HTERT RPE-1 (cell line): ENCODE measurements around the gene VIPR1.

ENCODE experiments used
- in situ Hi-C: fragments of 300-500 bp; cut with MboI; formaldehyde crosslinking; loops from 4 replicates; pipeline ENCODE4 v1.14.3; 2020; ENCODE audit warnings: low sequenced_read_pairs

Gene VIPR1

GRCh38 chr3:42509111-42509510, 6.7 kb downstream of the VIPR1 start:
- in situ Hi-C loops, result no loop called here

GRCh38 chr3:42510325-42510724, 7.9 kb downstream of the VIPR1 start:
- in situ Hi-C loops, result no loop called here

- in situ Hi-C loops, result no loop called here
Measured at GRCh38 chr3:42511201-42511600, 8.8 kb downstream of the VIPR1 start.

- in situ Hi-C loops, result no loop called here
Measured at GRCh38 chr3:42511736-42512135, 9.3 kb downstream of the VIPR1 start.

GRCh38 chr3:42513121-42513520, 10.7 kb downstream of the VIPR1 start:
- in situ Hi-C loops, result no loop called here

GRCh38 chr3:42513521-42513920, 11.1 kb downstream of the VIPR1 start:
- in situ Hi-C loops, result no loop called here

GRCh38 chr3:42514876-42515275, 12.4 kb downstream of the VIPR1 start:
- in situ Hi-C loops, result no loop called here

- in situ Hi-C loops, result no loop called here
Measured at GRCh38 chr3:42515391-42515916, 13.0 kb downstream of the VIPR1 start.

- in situ Hi-C loops, result no loop called here
Measured at GRCh38 chr3:42515976-42516375, 13.5 kb downstream of the VIPR1 start.

GRCh38 chr3:42516443-42516842, 14.0 kb downstream of the VIPR1 start:
- in situ Hi-C loops, result no loop called here

- in situ Hi-C loops, result no loop called here
Measured at GRCh38 chr3:42517117-42517516, 14.7 kb downstream of the VIPR1 start.

GRCh38 chr3:42518800-42519567, 16.5 kb downstream of the VIPR1 start:
- in situ Hi-C loops, result no loop called here

GRCh38 chr3:42519568-42519962, 17.1 kb downstream of the VIPR1 start:
- in situ Hi-C loops, result no loop called here

- in situ Hi-C loops, result no loop called here
Measured at GRCh38 chr3:42520336-42520735, 17.9 kb downstream of the VIPR1 start.

GRCh38 chr3:42520906-42521305, 18.5 kb downstream of the VIPR1 start:
- in situ Hi-C loops, result no loop called here

- in situ Hi-C loops, result no loop called here
Measured at GRCh38 chr3:42524751-42525150, 22.3 kb downstream of the VIPR1 start.

GRCh38 chr3:42525212-42525611, 22.8 kb downstream of the VIPR1 start:
- in situ Hi-C loops, result no loop called here

GRCh38 chr3:42525736-42526345, 23.4 kb downstream of the VIPR1 start:
- in situ Hi-C loops, result no loop called here

GRCh38 chr3:42526616-42527367, 24.3 kb downstream of the VIPR1 start:
- in situ Hi-C loops, result no loop called here

GRCh38 chr3:42527368-42527917, 25.0 kb downstream of the VIPR1 start:
- in situ Hi-C loops, result no loop called here

GRCh38 chr3:42529468-42529867, 27.0 kb downstream of the VIPR1 start:
- in situ Hi-C loops, result no loop called here
